ENCODE results near the gene SUPT6H. TPM values are rescaled to one million over a fixed set of nuclear protein-coding genes. Genes with fewer than 3 reads are reported as not detected.

The SUPT6H gene
- total and polyA plus RNA-seq, 9 of the 15 experiments (the other 6 are each of a cell fraction or from before 2014, with no cell fraction given), result 1.7 to 77.7 (median 49.2) TPM

DNA sequence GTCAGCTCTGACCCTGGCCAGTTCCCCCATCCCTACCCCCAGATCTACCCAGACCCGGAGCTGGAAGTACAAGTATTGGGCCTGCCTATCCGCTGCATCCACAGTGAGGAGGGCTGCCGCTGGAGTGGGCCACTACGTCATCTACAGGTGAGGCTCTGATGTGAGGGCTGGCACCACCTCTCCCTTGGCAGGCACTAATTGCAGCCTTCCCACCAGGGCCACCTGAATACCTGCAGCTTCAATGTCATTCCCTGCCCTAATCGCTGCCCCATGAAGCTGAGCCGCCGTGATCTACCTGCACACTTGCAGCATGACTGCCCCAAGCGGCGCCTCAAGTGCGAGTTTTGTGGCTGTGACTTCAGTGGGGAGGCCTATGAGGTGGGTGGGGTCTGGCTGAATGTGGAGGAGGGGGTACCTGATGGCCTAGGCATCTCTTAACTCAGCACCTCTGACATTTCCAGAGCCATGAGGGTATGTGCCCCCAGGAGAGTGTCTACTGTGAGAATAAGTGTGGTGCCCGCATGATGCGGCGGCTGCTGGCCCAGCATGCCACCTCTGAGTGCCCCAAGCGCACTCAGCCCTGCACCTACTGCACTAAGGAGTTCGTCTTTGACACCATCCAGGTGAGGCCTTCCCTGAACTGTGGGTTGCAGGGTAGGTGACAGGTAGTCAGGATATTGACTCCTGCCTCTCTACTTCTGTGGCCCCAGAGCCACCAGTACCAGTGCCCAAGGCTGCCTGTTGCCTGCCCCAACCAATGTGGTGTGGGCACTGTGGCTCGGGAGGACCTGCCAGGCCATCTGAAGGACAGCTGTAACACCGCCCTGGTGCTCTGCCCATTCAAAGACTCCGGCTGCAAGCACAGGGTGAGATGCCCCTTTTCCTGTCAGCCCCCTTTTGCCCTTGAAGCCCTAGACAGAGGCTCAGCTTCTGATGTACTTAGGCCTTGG, 86.1 kb downstream of the SUPT6H start:
- Histone ChIP-seq H3K4me1 (replicated peaks in 1 of 2; ENCODE audit: control insufficient read depth in 2 of 2, insufficient read depth in 2 of 2, low read length in 2 of 2) (peaks cover 22 to 56% of the 10 kb centered on the region in 2 experiments), H3K27ac (ENCODE audit: extremely low read depth, low read depth, low read length) (no peak overlapping the region), H3K27me3 (ENCODE audit: control insufficient read depth in 2 of 2, insufficient read depth in 2 of 2, low read length in 2 of 2) (no peaks in the 10 kb centered on the region), H3K9me1 (ENCODE audit: control insufficient read depth, insufficient read depth, low read length) (no peaks in the 10 kb centered on the region), H3K9me3 (replicated peaks; ENCODE audit: control insufficient read depth, insufficient read depth, low read depth, low read length) (no peaks in the 10 kb centered on the region), H3K79me2 (ENCODE audit: control insufficient read depth, insufficient read depth, low read length) (peaks cover 67% of the 10 kb centered on the region), H2AFZ (ENCODE audit: low read depth, low read length) (no peak overlapping the region), H3K4me2 (ENCODE audit: insufficient read depth, low read length) (no peak overlapping the region), H3K36me3 (ENCODE audit: control insufficient read depth, insufficient read depth, low read length) (peaks cover 75% of the 10 kb centered on the region), H3K4me3 (no peak overlapping the region), H4K20me1 (replicated peaks; ENCODE audit: control insufficient read depth, insufficient read depth, low read length) (peaks cover 27% of the 10 kb centered on the region), H3K9ac (ENCODE audit: insufficient read depth in 1 of 2, low read depth in 2 of 2, low read length in 2 of 2) (peak overlapping the region in 1 of 2 experiments; percentile 31; a peak in 1 of 4 replicates)
- WGBS (ENCODE audit: insufficient coverage, low coverage, missing lambda C conversion rate), result 94% methylated on average over 18 of the region's 18 CpGs
- ATAC-seq (no peak), FAIRE-seq (no peak), DNase-seq (ENCODE audit: extremely low read depth in 1 of 4, low spot score in 3 of 4) (no peak)
- CTCF ChIA-PET (ENCODE audit: low intra/inter-chr PET ratio), result interaction anchor here (6.8 kb wide), 1 partner anchor 21 kb away, joined by 117 read pairs; the partner anchor contains the start of genes NEK8 and TLCD1
- intact Hi-C loops (cut with micrococcal nuclease), result no loop called here
- in situ Hi-C loops (cut with MboI), result no loop called here
- no TSS peak for BruUV-seq (replicated peaks)
- POLR2A ChIA-PET, result interaction anchor here (0.6 to 17.4 kb wide), 10 partner anchors 13 to 198 kb away, joined by 3 to 367 read pairs (median 4); partner anchors contain the start of genes NEK8, RPL23A and TLCD1
- TF ChIP-seq, protein P1, sequence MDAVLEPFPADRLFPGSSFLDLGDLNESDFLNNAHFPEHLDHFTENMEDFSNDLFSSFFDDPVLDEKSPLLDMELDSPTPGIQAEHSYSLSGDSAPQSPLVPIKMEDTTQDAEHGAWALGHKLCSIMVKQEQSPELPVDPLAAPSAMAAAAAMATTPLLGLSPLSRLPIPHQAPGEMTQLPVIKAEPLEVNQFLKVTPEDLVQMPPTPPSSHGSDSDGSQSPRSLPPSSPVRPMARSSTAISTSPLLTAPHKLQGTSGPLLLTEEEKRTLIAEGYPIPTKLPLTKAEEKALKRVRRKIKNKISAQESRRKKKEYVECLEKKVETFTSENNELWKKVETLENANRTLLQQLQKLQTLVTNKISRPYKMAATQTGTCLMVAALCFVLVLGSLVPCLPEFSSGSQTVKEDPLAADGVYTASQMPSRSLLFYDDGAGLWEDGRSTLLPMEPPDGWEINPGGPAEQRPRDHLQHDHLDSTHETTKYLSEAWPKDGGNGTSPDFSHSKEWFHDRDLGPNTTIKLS (IDR thresholded peaks at IDR 0.05; ENCODE audit: borderline replicate concordance, low read depth), result no peak
- TF ChIP-seq SUPT5H (IDR thresholded peaks at IDR 0.05), result 0 out of 2 replicates have a peak, but pooled peaks have one; percentile 4
- peak; percentile 52; the same call in 1 of the 2 replicates for TF ChIP-seq RBFOX2 (IDR thresholded peaks at IDR 0.05; ENCODE audit: low read depth, low read length)
- TF ChIP-seq CCNT2 (IDR thresholded peaks at IDR 0.05; ENCODE audit: borderline replicate concordance, extremely low read depth, insufficient read length, low read depth, low read length), result no peak
- TF ChIP-seq, protein P2, sequence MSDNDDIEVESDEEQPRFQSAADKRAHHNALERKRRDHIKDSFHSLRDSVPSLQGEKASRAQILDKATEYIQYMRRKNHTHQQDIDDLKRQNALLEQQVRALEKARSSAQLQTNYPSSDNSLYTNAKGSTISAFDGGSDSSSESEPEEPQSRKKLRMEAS (CRISPR knock-in tag; IDR thresholded peaks at IDR 0.05), result 0 out of 2 replicates have a peak, but pooled peaks have one; percentile 2
- peak; percentile 60 for TF ChIP-seq POLR2G (IDR thresholded peaks at IDR 0.05; ENCODE audit: low read depth, low read length)
- TF ChIP-seq BDP1 (IDR thresholded peaks at IDR 0.05; ENCODE audit: insufficient read depth, insufficient read length), result no peak
- TF ChIP-seq FOXK1 (CRISPR knock-in tag; IDR thresholded peaks at IDR 0.05; ENCODE audit: borderline replicate concordance), result 0 out of 2 replicates have a peak, but pooled peaks have one; percentile 30
- no peak for TF ChIP-seq GABPB1 (CRISPR knock-in tag; IDR thresholded peaks at IDR 0.05)
- TF ChIP-seq ZSCAN29 (IDR thresholded peaks at IDR 0.05), result no peak
- TF ChIP-seq, protein P3, sequence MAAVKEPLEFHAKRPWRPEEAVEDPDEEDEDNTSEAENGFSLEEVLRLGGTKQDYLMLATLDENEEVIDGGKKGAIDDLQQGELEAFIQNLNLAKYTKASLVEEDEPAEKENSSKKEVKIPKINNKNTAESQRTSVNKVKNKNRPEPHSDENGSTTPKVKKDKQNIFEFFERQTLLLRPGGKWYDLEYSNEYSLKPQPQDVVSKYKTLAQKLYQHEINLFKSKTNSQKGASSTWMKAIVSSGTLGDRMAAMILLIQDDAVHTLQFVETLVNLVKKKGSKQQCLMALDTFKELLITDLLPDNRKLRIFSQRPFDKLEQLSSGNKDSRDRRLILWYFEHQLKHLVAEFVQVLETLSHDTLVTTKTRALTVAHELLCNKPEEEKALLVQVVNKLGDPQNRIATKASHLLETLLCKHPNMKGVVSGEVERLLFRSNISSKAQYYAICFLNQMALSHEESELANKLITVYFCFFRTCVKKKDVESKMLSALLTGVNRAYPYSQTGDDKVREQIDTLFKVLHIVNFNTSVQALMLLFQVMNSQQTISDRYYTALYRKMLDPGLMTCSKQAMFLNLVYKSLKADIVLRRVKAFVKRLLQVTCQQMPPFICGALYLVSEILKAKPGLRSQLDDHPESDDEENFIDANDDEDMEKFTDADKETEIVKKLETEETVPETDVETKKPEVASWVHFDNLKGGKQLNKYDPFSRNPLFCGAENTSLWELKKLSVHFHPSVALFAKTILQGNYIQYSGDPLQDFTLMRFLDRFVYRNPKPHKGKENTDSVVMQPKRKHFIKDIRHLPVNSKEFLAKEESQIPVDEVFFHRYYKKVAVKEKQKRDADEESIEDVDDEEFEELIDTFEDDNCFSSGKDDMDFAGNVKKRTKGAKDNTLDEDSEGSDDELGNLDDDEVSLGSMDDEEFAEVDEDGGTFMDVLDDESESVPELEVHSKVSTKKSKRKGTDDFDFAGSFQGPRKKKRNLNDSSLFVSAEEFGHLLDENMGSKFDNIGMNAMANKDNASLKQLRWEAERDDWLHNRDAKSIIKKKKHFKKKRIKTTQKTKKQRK (IDR thresholded peaks at IDR 0.05; ENCODE audit: borderline replicate concordance, low read depth, low read length), result no peak
- TF ChIP-seq, protein P4, sequence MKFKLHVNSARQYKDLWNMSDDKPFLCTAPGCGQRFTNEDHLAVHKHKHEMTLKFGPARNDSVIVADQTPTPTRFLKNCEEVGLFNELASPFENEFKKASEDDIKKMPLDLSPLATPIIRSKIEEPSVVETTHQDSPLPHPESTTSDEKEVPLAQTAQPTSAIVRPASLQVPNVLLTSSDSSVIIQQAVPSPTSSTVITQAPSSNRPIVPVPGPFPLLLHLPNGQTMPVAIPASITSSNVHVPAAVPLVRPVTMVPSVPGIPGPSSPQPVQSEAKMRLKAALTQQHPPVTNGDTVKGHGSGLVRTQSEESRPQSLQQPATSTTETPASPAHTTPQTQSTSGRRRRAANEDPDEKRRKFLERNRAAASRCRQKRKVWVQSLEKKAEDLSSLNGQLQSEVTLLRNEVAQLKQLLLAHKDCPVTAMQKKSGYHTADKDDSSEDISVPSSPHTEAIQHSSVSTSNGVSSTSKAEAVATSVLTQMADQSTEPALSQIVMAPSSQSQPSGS (CRISPR knock-in tag; IDR thresholded peaks at IDR 0.05), result no peak
- TF ChIP-seq EZH2 (IDR thresholded peaks at IDR 0.05; ENCODE audit: borderline replicate concordance, low read depth, low read length), result no peak

All from K562 (cell line).